K562 (cell line): ENCODE data around the gene TLCD4. TPM values are rescaled to one million over a fixed set of nuclear protein-coding genes. Genes with fewer than 3 reads are reported as not detected.

Source experiments
- CREB3 ChIP-seq: fragments of 450-650 bp; conservative IDR thresholded peaks from 2 replicates; pipeline ENCODE4 v1.6.1; 2016; ENCODE audit warnings: missing genetic modification characterization, low read depth, mild to moderate bottlenecking, missing compliant biosample characterization, moderate library complexity
- DLX4 ChIP-seq: fragments of 250-450 bp; sonication (Bioruptor Pico); IDR thresholded peaks from 2 replicates; pipeline ENCODE4 v1.6.1; 2021; ENCODE audit warnings: mild to moderate bottlenecking
- EGR1 ChIP-seq: fragments of 450-650 bp; conservative IDR thresholded peaks from 2 replicates; pipeline ENCODE4 v1.6.1; 2017; ENCODE audit warnings: mild to moderate bottlenecking
- ID3 ChIP-seq, 2 experiments: fragments of 250-450 bp in 1 of 2; fragments of 450-650 bp in 1 of 2; sonication (Bioruptor Pico) in 1 of 2; IDR thresholded peaks; 2 replicates each; pipeline versions ENCODE4 v1.6.1 to v1.8.0; 2016 to 2021; ENCODE audit warnings: mild to moderate bottlenecking in 2 of 2, moderate library complexity in 2 of 2, missing compliant biosample characterization in 1 of 2, missing genetic modification characterization in 1 of 2
- KAT8 ChIP-seq: fragments of 450-650 bp; IDR thresholded peaks from 2 replicates; pipeline ENCODE4 v1.6.1; 2016; ENCODE audit warnings: low read depth, mild to moderate bottlenecking
- MTA1 ChIP-seq: fragments of 450-650 bp; IDR thresholded peaks from 2 replicates; pipeline ENCODE4 v1.6.1; 2017; ENCODE audit warnings: borderline replicate concordance
- MYBL2 ChIP-seq, 2 experiments: fragments of 450-650 bp in 1 of 2; sonication (generic) in 1 of 2; formaldehyde crosslinking in 1 of 2; IDR thresholded peaks; 2 replicates each; pipeline versions ENCODE4 v1.6.1 to v1.8.1; 2017 to 2022; ENCODE audit warnings: borderline replicate concordance in 1 of 2, inconsistent platforms in 1 of 2, low read depth in 1 of 2, mild to moderate bottlenecking in 1 of 2, missing genetic modification reagents in 1 of 2, moderate library complexity in 1 of 2
- NCOA2 ChIP-seq, 2 experiments: fragments of 450-650 bp; IDR thresholded peaks; 2 replicates each; pipeline ENCODE4 v1.6.1; 2018; ENCODE audit warnings: mild to moderate bottlenecking in 2 of 2, moderate library complexity in 1 of 2; ENCODE audit not compliant: partially characterized antibody in 2 of 2
- NELFE ChIP-seq: IDR thresholded peaks from 2 replicates; pipeline ENCODE4 v1.6.1; 2011; ENCODE audit warnings: mild to moderate bottlenecking; ENCODE audit not compliant: insufficient read depth, insufficient read length
- NFRKB ChIP-seq: fragments of 450-650 bp; IDR thresholded peaks from 2 replicates; pipeline ENCODE4 v1.6.1; 2016; ENCODE audit warnings: low read depth
- POLR2G ChIP-seq: fragments of 200-400 bp; formaldehyde crosslinking; IDR thresholded peaks from 2 replicates; pipeline ENCODE4 v1.6.1; 2017; ENCODE audit warnings: low read depth, mild to moderate bottlenecking, antibody characterized with exemption, low read length, moderate library complexity
- PURB ChIP-seq: sonication (generic); formaldehyde crosslinking; IDR thresholded peaks from 2 replicates; pipeline ENCODE4 v1.9.0; 2021; ENCODE audit warnings: low read depth, mild to moderate bottlenecking, missing genetic modification reagents
- RBM15 ChIP-seq: fragments of 200-400 bp; formaldehyde crosslinking; IDR thresholded peaks from 2 replicates; pipeline ENCODE4 v1.6.1; 2018; ENCODE audit warnings: mild to moderate bottlenecking, low read length, moderate library complexity; ENCODE audit not compliant: insufficient read depth
- STAG1 ChIP-seq: sonication (generic); formaldehyde crosslinking; IDR thresholded peaks from 2 replicates; pipeline ENCODE4 v1.5.0; 2020; ENCODE audit warnings: missing genetic modification reagents, borderline replicate concordance
- TAF9B ChIP-seq: fragments of 450-650 bp; IDR thresholded peaks from 2 replicates; pipeline ENCODE4 v1.6.1; 2018; ENCODE audit warnings: mild to moderate bottlenecking; ENCODE audit not compliant: partially characterized antibody
- TAL1 ChIP-seq: fragments of 450-650 bp; IDR thresholded peaks from 2 replicates; pipeline ENCODE4 v1.6.1; 2016; ENCODE audit warnings: mild to moderate bottlenecking
- ZBTB7A ChIP-seq: IDR thresholded peaks from 2 replicates; pipeline ENCODE4 v1.6.1; 2011; ENCODE audit warnings: low read depth, mild to moderate bottlenecking, low read length, moderate library complexity, borderline replicate concordance; ENCODE audit not compliant: control insufficient read depth
- ZNF280A ChIP-seq: fragments of 450-650 bp; IDR thresholded peaks from 2 replicates; pipeline ENCODE4 v1.6.1; 2018; ENCODE audit warnings: mild to moderate bottlenecking, low read depth; ENCODE audit not compliant: partially characterized antibody
- ZNF347 ChIP-seq: fragments of 450-650 bp; formaldehyde crosslinking; IDR thresholded peaks from 2 replicates; pipeline ENCODE4 v1.4.0; 2020; ENCODE audit warnings: low read depth, mild to moderate bottlenecking, moderate library complexity
- polyA plus RNA-seq, 8 experiments: library from polyadenylated mRNA; depleted of rRNA in 4 of 8; stranded (reverse) in 5 of 8; unstranded in 3 of 8; fragments of >200 nt; fragmentation: Nextera tagmentation in 2 of 8; fragmentation: Illumina TruSeq in 1 of 8; extraction: Ambion mirVana in 2 of 8; extraction: Trizol in 1 of 8; gene quantifications; 2 replicates each; pipeline versions ENCODE4 v1.2.1 to v1.2.3, GENCODE V29; 2011 to 2014; ENCODE audit warnings: inconsistent platforms in 1 of 8, missing spikeins in 1 of 8
- total RNA-seq, 7 experiments: library from RNA; depleted of rRNA in 6 of 7; stranded (reverse); fragments of >200 nt in 6 of 7; fragmentation: Illumina TruSeq in 2 of 7; extraction: Trizol in 2 of 7; gene quantifications; 2 replicates each; pipeline versions ENCODE4 v1.2.1 to v1.2.3, GENCODE V29; 2011 to 2021; ENCODE audit warnings: low replicate concordance in 1 of 7
- TF ChIP-seq, protein P1 (sequence below): fragments of 450-650 bp; formaldehyde crosslinking; IDR thresholded peaks from 2 replicates; pipeline ENCODE4 v1.4.0; 2022; ENCODE audit warnings: mild to moderate bottlenecking, moderate library complexity
- TF ChIP-seq, protein P2 (sequence below), 2 experiments: fragments of 450-650 bp in 1 of 2; sonication (generic) in 1 of 2; formaldehyde crosslinking; conservative IDR thresholded peaks; 2 replicates each; pipeline versions ENCODE4 v1.4.0 to v1.8.1; 2020 to 2022; ENCODE audit warnings: mild to moderate bottlenecking in 1 of 2, missing genetic modification reagents in 1 of 2

The TLCD4 gene
- total and polyA plus RNA-seq, 9 of the 15 experiments (the other 6 are each of a cell fraction or from before 2014, with no cell fraction given) = 3.5 to 19.8 (median 7.6) TPM

- TF ChIP-seq, protein P1, sequence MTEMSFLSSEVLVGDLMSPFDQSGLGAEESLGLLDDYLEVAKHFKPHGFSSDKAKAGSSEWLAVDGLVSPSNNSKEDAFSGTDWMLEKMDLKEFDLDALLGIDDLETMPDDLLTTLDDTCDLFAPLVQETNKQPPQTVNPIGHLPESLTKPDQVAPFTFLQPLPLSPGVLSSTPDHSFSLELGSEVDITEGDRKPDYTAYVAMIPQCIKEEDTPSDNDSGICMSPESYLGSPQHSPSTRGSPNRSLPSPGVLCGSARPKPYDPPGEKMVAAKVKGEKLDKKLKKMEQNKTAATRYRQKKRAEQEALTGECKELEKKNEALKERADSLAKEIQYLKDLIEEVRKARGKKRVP (CRISPR knock-in tag) = peak; percentile 67
- TF ChIP-seq MYBL2 (IDR thresholded peaks at IDR 0.05; ENCODE audit: low read depth) (no peak), MYBL2 (CRISPR knock-in tag; IDR thresholded peaks at IDR 0.05; ENCODE audit: borderline replicate concordance) (no peak), NFRKB (0 out of 2 replicates have a peak, but pooled peaks have one; percentile 30), NELFE (no peak), ID3 (CRISPR knock-in tag; IDR thresholded peaks at IDR 0.05) (peak; percentile 78; the same call in 1 of the 2 replicates), ID3 (tag; IDR thresholded peaks at IDR 0.05) (peak; percentile 94), CREB3 (tag) (peak; percentile 84), MTA1 (0 out of 2 replicates have a peak, but pooled peaks have one; percentile 9), POLR2G (no peak), ZNF280A (no peak), RBM15 (no peak), TAL1 (no peak), NCOA2 (IDR thresholded peaks at IDR 0.05; ENCODE audit: partially characterized antibody in 2 of 2) (no peak), TAF9B (no peak), PURB (CRISPR knock-in tag) (no peak), ZNF347 (CRISPR knock-in tag) (no peak), EGR1 (no peak), ZBTB7A (peak; percentile 90), STAG1 (CRISPR knock-in tag) (no peak), KAT8 (no peak), DLX4 (CRISPR knock-in tag) (no peak)
- TF ChIP-seq, protein P2, sequence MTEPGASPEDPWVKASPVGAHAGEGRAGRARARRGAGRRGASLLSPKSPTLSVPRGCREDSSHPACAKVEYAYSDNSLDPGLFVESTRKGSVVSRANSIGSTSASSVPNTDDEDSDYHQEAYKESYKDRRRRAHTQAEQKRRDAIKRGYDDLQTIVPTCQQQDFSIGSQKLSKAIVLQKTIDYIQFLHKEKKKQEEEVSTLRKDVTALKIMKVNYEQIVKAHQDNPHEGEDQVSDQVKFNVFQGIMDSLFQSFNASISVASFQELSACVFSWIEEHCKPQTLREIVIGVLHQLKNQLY (CRISPR knock-in tag; conservative IDR thresholded peaks at IDR 0.05) = no peak
Observed at GRCh38 chr1:95084317-95085176, 32.6 kb upstream of the TLCD4 start (continued).
